Glomerular endothelial cell (primary cell): ENCODE measurements around the gene XPNPEP1. TPM values are rescaled to one million over a fixed set of nuclear protein-coding genes. Genes with fewer than 3 reads are reported as not detected.

Experiments used
- DNase-seq: peaks from one replicate; pipeline ENCODE4 v3.0.0-alpha.2; 2011; ENCODE audit warnings: low read depth, low spot score; ENCODE audit errors: extremely low read depth
- total RNA-seq: library from RNA; depleted of rRNA; stranded (reverse); fragments of >200 nt; gene quantifications from 2 replicates; pipeline ENCODE4 v1.2.3, GENCODE V29; 2015

XPNPEP1 gene
- total RNA-seq, 1 donor from 2014 or later: 115 TPM

DNA sequence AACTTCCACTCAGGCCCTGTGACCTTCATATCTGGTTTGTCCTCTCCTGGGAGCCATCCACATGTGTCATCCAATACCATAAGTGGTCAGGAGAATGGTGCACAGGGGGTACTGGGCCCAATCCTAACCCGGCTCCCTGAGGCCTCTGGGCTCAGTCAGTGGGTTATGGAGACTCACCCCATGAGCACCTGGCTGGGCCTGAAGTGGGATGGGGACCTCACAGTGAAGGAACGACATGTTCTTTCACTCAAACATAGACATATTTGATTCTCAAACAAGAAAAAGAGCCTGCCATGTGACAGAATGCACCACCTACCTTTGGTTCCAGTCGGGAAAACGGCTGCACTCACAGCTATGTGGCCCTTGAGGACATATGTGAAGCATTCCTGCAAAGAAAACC is 51.8 kb downstream of the XPNPEP1 start:
- DNase-seq: no peak

DNA sequence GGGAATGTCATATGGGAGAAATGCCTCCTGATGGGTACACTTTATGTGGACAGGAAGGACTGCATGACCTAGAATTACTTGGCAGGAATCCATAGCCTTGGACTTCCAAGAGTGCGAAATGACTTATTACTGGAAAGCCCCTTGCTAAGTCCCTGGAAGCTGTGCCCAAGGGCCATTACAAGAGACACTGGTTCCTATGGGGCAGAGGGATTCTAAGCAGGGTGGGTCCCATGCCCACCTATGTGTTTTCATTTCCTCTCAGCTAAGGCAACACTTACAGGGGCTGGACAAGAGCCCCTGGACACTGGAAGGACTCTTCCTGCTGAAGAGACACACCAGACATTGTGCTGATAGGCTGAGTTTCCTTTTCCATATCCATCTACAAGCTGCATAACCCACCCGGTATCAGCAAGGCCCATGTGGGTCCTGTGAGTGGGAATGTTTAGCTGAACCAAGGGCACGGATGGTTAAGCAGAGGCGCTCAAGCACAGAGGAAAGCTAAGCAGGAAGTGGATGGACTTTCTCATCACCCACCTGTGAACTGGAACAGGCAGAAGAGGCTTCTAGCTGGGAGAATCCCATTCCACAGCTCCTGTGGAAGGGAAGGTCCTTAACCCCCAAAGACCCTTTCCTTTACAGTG is 56.2 kb downstream of the XPNPEP1 start:
- DNase-seq: peak; percentile 27

DNA sequence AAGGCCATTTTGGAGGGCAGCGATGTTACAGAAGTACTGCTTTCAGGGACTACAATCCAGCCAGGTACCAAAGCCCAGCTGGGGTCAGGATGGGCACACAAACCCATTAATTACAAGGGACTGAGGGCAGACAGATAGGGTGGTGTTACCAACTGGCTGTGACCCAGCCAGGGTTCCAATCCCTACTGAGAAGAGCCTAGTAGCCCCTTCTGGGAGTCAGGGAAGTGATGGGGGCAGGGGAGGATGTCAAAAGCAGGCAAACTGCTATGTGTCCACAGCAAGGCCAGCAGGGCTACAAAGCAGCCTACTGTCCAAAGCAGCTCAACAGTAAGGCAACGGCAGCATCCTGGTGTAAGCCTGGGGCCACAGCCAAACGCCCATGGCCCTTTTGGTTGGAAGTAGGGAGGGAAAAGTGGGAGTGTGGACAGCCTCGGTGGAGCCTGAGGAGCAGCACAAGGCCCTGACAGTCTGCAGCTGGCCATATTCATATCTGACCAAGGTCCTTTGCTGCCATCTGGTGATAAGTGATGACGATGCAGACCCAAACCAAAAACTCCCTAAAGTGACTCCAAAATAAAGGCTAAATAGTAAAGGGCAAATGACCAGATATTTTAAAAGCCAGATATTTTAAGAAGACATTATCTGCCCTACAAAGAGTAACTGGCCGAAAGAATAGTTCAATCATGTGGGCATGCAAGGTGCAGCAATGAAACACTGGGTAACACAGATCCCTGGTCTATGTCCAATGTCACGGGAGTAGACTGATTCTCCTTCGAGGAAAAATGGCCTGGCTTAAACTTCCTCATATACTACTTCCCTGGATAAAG is 56.9 kb downstream of the XPNPEP1 start:
- no peak for DNase-seq

DNA sequence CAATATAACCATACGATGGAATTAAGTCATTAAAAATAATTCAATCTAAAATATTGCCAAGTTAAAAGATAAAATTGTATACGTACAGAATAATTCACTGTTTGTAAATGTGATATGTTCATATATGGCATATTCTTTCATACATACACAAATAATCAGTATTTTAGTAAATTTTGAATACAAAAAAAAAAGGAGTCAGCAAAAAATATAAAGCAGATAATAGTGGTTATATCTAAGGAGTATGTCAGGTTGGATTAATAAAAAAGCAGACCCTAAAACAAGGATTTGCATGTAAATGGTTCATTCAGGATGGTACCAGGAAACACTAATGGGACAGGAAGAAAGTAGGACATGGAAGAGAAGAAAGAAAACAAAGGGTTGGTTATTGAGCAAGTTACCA is 59.5 kb downstream of the XPNPEP1 start:
- DNase-seq: no peak

GRCh38 chr10:109862738-109863137 is 60.6 kb downstream of the XPNPEP1 start:
- DNase-seq: no peak

GRCh38 chr10:109862041-109862440 is 61.3 kb downstream of the XPNPEP1 start:
- DNase-seq: no peak

GRCh38 chr10:109861081-109861480 is 62.2 kb downstream of the XPNPEP1 start:
- no peak for DNase-seq

GRCh38 chr10:109859221-109859620 is 64.1 kb downstream of the XPNPEP1 start:
- DNase-seq: no peak

DNA sequence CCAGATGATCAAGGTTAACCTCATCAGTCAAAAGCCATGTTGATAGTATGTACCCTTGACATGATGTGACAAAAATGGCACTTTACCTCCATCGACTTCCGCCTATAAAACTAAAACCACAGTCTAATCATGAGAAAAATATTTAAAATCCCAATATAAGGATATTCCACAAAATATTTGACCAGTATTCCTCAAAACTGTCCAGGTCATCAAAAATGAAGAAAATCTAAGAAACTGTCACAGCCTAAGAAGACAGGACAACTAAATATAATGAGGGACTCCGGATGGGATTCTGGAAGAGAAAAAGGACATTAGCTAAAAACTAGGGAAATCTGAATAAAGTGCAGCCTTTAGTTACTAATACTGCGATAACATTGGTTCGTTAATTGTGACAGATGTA is 67.6 kb downstream of the XPNPEP1 start:
- no peak for DNase-seq

GRCh38 chr10:109853921-109854320 is 69.4 kb downstream of the XPNPEP1 start:
- no peak for DNase-seq

DNA sequence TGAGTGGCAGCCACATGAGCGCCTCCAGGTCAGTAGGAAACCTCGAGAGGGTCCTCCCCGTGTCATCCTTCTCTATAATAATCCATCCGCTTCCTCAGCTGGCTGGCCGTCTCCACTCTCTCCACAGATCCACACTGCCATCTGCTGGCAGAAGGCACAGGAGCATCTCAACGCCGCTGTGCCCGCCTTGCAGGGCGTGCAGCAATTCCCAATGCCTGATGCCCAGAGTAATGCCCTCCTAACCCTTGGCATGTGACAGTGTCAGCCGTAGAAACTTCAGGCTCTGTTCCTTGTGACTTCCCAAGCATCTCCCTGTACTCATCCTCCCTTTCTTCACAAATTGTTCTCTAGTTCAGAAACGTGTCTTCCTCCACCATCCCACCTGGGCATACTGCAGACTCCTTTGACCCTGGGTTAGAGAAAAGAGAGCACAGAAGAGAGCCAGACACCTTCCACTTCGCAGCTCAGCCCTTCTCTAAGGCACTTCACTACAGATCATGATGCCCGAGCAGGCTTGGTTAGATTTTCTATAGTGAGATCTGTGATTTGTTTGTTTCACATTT is 70.8 kb downstream of the XPNPEP1 start:
- DNase-seq: no peak

DNA sequence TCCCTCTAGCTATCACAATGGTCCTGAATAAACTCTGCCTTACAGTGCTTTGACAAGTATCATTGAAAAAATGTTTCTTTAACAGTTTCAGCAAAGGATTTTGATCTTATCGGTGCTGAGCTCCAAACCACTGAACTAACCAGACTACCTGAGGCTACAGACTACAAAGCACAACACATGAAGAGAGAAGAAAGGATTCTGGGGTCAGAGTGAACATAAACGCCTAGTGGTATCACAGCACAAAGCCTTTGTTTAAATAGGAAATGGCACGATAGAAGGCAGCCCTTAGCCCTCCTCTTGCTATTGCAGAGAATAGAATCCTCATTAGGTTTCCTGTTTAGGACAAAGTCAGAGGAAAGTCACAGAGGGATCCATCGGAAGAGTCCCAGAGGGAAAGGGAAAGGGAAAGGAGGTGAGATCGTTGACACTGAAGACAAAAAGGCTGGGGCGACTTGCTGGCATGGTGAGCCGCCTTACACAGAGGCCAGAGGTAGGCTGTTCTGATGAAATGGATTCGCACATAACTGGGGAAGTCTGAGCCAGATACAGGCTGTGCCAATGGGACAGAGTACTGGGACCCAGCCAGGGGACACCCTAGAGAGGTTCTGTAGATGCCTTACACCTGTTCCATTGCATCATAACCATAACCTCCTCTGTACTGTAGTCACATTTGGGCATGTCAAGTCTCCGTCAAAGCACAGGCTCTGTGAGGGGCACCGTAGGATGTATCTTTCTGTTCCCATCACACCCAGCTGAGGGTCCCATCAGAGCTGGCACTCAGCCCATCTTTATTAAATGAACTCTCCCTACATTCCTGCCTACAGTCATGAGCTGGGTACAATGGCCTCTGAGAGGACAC is 71.5 kb downstream of the XPNPEP1 start:
- no peak for DNase-seq

GRCh38 chr10:109846832-109847231 is 76.5 kb downstream of the XPNPEP1 start:
- DNase-seq: no peak

DNA sequence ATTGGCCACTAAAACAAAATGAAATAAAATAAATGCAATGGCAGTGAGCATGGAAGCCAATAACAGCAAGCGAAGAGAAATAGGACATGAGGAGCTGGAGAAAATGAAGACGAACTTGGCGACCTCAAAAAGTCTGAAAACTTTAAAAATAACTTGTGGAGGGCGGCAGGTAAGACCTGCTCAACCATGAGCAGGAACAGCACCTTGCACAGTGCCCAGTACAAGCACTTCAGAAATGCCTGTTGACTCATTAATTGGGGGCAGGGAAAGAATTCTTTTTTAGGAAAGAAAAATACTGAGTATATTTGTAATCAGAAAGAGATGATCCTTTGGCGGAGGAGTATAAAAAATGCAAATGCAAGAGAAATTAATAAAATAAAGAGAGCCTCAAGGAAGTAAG is 78.0 kb downstream of the XPNPEP1 start:
- DNase-seq: no peak

DNA sequence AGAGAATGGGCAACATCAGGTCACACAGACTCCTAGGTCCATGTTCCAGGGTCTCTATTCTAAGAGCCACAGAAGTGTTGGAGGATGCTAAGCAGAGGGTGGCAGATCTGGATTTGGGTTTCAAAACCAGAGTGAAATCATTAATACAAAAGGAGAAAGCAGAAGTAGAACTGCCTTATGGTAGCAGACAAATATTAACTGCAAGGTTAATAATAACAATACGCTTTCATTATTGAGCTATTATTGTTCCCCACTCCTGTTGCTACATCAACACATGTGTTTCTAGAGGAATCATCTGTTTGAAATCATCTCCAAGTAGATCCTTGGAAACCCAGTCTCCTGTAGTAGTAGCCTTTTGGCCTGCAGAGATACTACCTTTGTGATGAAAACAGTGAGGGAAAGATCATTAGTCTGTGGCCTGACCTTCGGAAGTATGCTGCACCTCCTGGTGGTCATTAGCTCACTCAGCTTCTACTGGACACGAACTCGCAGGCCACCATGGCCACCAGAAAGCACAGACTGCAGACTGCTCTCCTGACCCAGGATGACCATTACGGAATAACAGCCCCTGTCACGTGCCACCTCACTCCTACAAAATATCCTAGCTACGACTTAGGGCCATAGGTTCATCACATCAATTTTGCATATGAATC is 84.6 kb downstream of the XPNPEP1 start:
- no peak for DNase-seq

GRCh38 chr10:109837384-109837783 is 85.9 kb downstream of the XPNPEP1 start:
- no peak for DNase-seq

DNA sequence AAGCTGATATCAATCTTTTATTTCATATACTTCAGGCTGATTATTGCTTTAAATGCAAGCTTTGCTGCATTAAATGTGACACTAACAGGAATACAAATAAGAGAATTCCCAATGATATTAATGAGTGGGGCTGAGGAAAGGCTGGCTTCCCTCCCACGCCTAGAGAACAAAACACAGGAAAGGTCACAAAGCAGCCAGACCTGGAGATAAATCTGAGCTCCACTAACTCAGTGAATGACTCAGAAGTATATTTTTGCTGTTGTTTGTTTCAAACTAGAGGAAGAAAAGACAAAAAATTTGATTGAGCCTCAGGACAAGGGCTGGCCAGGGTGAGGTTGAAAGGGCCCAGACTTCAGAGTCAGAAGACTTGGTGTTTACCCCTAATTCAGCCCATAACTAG is 88.1 kb downstream of the XPNPEP1 start:
- DNase-seq: no peak

DNA sequence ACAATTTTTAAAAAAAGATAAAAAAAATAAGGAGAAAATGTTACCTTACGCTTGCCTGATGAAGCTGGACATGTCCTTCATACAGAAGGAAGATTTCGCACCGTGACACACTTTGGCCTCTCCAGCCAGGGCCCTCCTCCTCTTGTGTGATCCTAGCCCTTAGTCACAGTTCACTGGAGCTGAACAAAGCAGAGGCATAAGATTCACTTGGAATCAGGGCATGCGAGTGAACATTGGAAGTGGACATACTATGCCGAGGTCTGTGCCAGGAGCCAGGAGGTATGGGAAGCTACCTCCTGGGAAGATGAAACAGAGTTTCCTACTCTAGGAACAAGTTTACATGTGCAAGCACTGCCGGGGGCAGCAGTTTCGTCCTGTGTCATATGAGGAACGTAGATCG is 91.5 kb downstream of the XPNPEP1 start:
- DNase-seq: no peak

- DNase-seq: no peak
Measured at GRCh38 chr10:109824206-109824605, 99.1 kb downstream of the XPNPEP1 start.

DNA sequence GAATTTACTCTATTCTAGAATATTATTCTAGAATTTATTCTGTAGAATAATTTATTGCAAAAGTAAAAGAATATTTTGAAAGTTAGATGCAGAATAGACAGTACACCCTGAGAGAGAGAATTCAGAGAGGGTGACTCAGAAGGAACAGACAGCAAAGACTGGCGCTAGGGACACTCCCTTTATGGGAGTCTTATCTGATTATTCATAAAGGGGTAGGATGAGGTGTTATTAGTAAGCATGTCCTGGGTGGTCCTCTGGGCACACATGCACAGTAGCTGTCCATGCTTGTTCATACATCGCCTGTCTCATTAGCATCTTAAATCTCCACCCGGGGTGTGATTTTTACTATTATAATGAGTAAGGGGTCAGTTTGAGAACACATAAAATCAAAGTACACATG is 100.1 kb downstream of the XPNPEP1 start:
- DNase-seq: no peak

DNA sequence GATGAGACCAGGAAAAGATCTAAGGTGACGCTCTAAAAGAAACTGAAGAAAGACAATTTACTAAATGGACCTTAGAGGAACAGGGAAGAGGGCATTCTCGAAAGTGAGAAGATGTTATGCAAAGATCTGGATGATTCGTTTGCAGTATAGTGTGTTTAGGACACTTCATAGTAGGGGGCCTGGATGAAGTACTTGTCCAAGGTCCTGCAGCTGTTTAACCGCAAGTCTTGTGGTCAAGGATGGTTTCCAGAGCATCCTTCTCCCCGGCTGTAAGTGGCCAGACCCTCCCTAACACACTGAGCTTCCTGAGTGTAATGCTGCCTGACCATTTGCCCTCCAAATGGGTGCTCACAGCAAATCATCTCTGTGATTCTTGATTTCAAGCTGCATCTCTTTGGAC is 101.6 kb downstream of the XPNPEP1 start:
- no peak for DNase-seq
